HepG2 (cell line): ENCODE data around the gene IDH3A. TPM values are rescaled to one million over a fixed set of nuclear protein-coding genes. Genes with fewer than 3 reads are reported as not detected.

ENCODE experiments used
- ATAC-seq: fragments of 200-7000 bp; cut with Tn5 transposase; 3 replicates; pipeline ENCODE4 v1.9.1; 2020; ENCODE audit warnings: mild to moderate bottlenecking, moderate library complexity
- BruUV-seq: library from RNA; stranded (reverse); fragments of 400-500 nt; replicated peaks from 2 replicates; lab custom pipeline; 2021; lab: Mats Ljungman, UMichigan
- CTCF ChIA-PET: fragments of 300-600 bp; formaldehyde crosslinking; extraction: SDS; loops from one replicate; lab custom pipeline; 2021; ENCODE audit warnings: low total read pairs, inconsistent platforms, low intra/inter-chr PET ratio; lab: Yijun Ruan, JAX
- POLR2A ChIA-PET: fragments of 350-600 bp; sonication (Branson Sonifier 250); formaldehyde crosslinking; loops from one replicate; lab custom pipeline; 2020; ENCODE audit warnings: antibody characterized with exemption, inconsistent platforms; lab: Yijun Ruan, JAX
- DNase-seq: peaks from one replicate; pipeline ENCODE4 v3.0.0-alpha.2; 2015; ENCODE audit warnings: low spot score
- FAIRE-seq: peaks from 3 replicates; lab custom pipeline; 2011; peaks lifted over from hg19 to GRCh38; lab: Jason Lieb, UNC
- H2AFZ ChIP-seq: one replicate; pipeline ENCODE4 v1.6.1; 2011; ENCODE audit warnings: low read length, inconsistent platforms
- H3K27ac ChIP-seq: fragments of 300-600 bp; 3 replicates; pipeline ENCODE4 v1.8.0; 2011; ENCODE audit warnings: mixed run types, mild to moderate bottlenecking, mixed read lengths, low read length, inconsistent platforms; ENCODE audit not compliant: insufficient read depth; ENCODE audit errors: extremely low read length
- H3K27me3 ChIP-seq, 2 experiments: fragments of 200-600 bp in 1 of 2; 2 replicates in 1 of 2; 3 replicates in 1 of 2; pipeline versions ENCODE4 v1.6.0 to v1.8.0; 2011; ENCODE audit warnings: low read length in 2 of 2, mild to moderate bottlenecking in 2 of 2, moderate library complexity in 2 of 2, inconsistent platforms in 1 of 2; ENCODE audit not compliant: insufficient read depth in 2 of 2, control insufficient read depth in 1 of 2
- H3K36me3 ChIP-seq, 2 experiments: fragments of 200-600 bp in 1 of 2; replicated peaks in 1 of 2; 2 replicates in 1 of 2; 3 replicates in 1 of 2; pipeline versions ENCODE4 v1.5.1 to v1.8.0; 2011; ENCODE audit warnings: low read length in 2 of 2, inconsistent platforms in 1 of 2; ENCODE audit not compliant: insufficient read depth in 2 of 2, control insufficient read depth in 1 of 2
- H3K4me1 ChIP-seq: 2 replicates; pipeline ENCODE4 v1.5.1; 2012; ENCODE audit warnings: low read length, inconsistent platforms; ENCODE audit not compliant: insufficient read depth
- H3K4me2 ChIP-seq: 2 replicates; pipeline ENCODE4 v1.6.0; 2011; ENCODE audit warnings: low read depth, low read length, inconsistent platforms
- H3K4me3 ChIP-seq, 3 experiments: fragments of 200-600 bp in 1 of 3; sonication (generic), shearing (Covaris generic) in 1 of 3; replicated peaks in 1 of 3; 2 replicates each; pipeline ENCODE4 v1.5.1; 2011 to 2016; ENCODE audit warnings: low read length in 3 of 3, inconsistent platforms in 2 of 3, low read depth in 2 of 3, mild to moderate bottlenecking in 2 of 3, control low read depth in 1 of 3, mixed read lengths in 1 of 3; ENCODE audit not compliant: insufficient read depth in 1 of 3
- H3K79me2 ChIP-seq: one replicate; pipeline ENCODE4 v1.6.1; 2011; ENCODE audit warnings: low read length, inconsistent platforms; ENCODE audit not compliant: insufficient read depth
- H3K9ac ChIP-seq: 2 replicates; pipeline ENCODE4 v1.6.0; 2011; ENCODE audit warnings: mild to moderate bottlenecking, low read depth, low read length, inconsistent platforms; ENCODE audit not compliant: insufficient read depth
- H3K9me3 ChIP-seq: 2 replicates; pipeline ENCODE4 v1.5.1; 2012; ENCODE audit warnings: mild to moderate bottlenecking, low read length
- H4K20me1 ChIP-seq: 2 replicates; pipeline ENCODE4 v1.6.0; 2011; ENCODE audit warnings: inconsistent platforms, mild to moderate bottlenecking, low read length, moderate library complexity; ENCODE audit not compliant: insufficient read depth
- DDIT3 ChIP-seq: sonication (generic); formaldehyde crosslinking; IDR thresholded peaks from 2 replicates; pipeline ENCODE4 v1.4.0; 2020; ENCODE audit warnings: mild to moderate bottlenecking, missing genetic modification reagents
- HDAC1 ChIP-seq: sonication (generic); formaldehyde crosslinking; IDR thresholded peaks from 2 replicates; pipeline ENCODE4 v1.5.1; 2020; ENCODE audit warnings: mild to moderate bottlenecking, missing genetic modification reagents
- PRDM10 ChIP-seq: sonication (generic); formaldehyde crosslinking; IDR thresholded peaks from 2 replicates; pipeline ENCODE4 v1.4.0; 2020; ENCODE audit warnings: low read depth, missing genetic modification reagents
- RAD51 ChIP-seq: fragments of 450-650 bp; IDR thresholded peaks from 2 replicates; pipeline ENCODE4 v1.6.1; 2016; ENCODE audit warnings: borderline replicate concordance
- RBAK ChIP-seq: sonication (generic); formaldehyde crosslinking; IDR thresholded peaks from 2 replicates; pipeline ENCODE4 v1.5.1; 2020; ENCODE audit warnings: mild to moderate bottlenecking, missing genetic modification reagents
- SALL1 ChIP-seq: sonication (generic); formaldehyde crosslinking; IDR thresholded peaks from 2 replicates; pipeline ENCODE4 v1.8.0; 2022; ENCODE audit warnings: mild to moderate bottlenecking, missing genetic modification reagents
- TCF12 ChIP-seq, 2 experiments: fragments of 450-650 bp in 1 of 2; sonication (generic) in 1 of 2; formaldehyde crosslinking in 1 of 2; IDR thresholded peaks; 2 replicates each; pipeline versions ENCODE4 v1.6.1 to v1.8.0; 2017 to 2022; ENCODE audit warnings: antibody characterized with exemption in 1 of 2, mild to moderate bottlenecking in 1 of 2, missing genetic modification reagents in 1 of 2, moderate library complexity in 1 of 2
- YEATS2 ChIP-seq: sonication (generic); formaldehyde crosslinking; IDR thresholded peaks from 2 replicates; pipeline ENCODE4 v1.4.0; 2020; ENCODE audit warnings: missing genetic modification reagents, borderline replicate concordance
- ZNF496 ChIP-seq: sonication (generic); formaldehyde crosslinking; IDR thresholded peaks from 2 replicates; pipeline ENCODE4 v1.8.1; 2023; ENCODE audit warnings: mild to moderate bottlenecking, moderate library complexity, missing genetic modification reagents; ENCODE audit not compliant: insufficient replicate concordance
- ZNF549 ChIP-seq: sonication (generic); formaldehyde crosslinking; IDR thresholded peaks from 2 replicates; pipeline ENCODE4 v1.5.0; 2020; ENCODE audit warnings: missing genetic modification reagents
- ZNF614 ChIP-seq: IDR thresholded peaks from 2 replicates; pipeline ENCODE4 v1.6.1; 2018; ENCODE audit warnings: missing biosample characterization, missing genetic modification reagents, inconsistent platforms, borderline replicate concordance
- ZNF616 ChIP-seq: sonication (generic); formaldehyde crosslinking; IDR thresholded peaks from 2 replicates; pipeline ENCODE4 v1.5.0; 2020; ENCODE audit warnings: low read depth, mild to moderate bottlenecking, missing genetic modification reagents
- WGBS: methylation state at CpG from one replicate; pipeline ENCODE4 v1.1.6; 2017; ENCODE audit warnings: low lambda C conversion rate; 5-methylcytosine and 5-hydroxymethylcytosine counted together
- in situ Hi-C: cut with HindIII; loops from 2 replicates; pipeline ENCODE4 v1.10.0; 2017; ENCODE audit warnings: low pct_unique_long_range_greater_than_20kb; ENCODE audit not compliant: extremely low pct_ligation_motif_present
- intact Hi-C: fragments of 100-400 bp; cut with micrococcal nuclease; formaldehyde crosslinking; loops from one replicate; pipeline ENCODE4 v1.10.0; 2022; ENCODE audit not compliant: unreplicated experiment
- polyA plus RNA-seq, 8 experiments: library from polyadenylated mRNA; depleted of rRNA in 3 of 8; stranded (reverse) in 7 of 8; unstranded in 1 of 8; fragments of >200 nt; fragmentation: Illumina TruSeq in 4 of 8; extraction: Trizol in 4 of 8; gene quantifications; 2 replicates each; pipeline versions ENCODE4 v1.2.1 to v1.2.3, GENCODE V29; 2011 to 2016; ENCODE audit warnings: low read depth in 4 of 8, missing spikeins in 1 of 8, mixed read lengths in 1 of 8; ENCODE audit not compliant: insufficient read depth in 1 of 8
- total RNA-seq, 5 experiments: library from RNA; depleted of rRNA; stranded (reverse); fragments of >200 nt; fragmentation: Illumina TruSeq; extraction: Trizol; gene quantifications; 2 replicates each; pipeline ENCODE4 v1.2.3, GENCODE V29; 2016; ENCODE audit warnings: low read depth in 1 of 5

The IDH3A gene
- total and polyA plus RNA-seq, 2 of the 13 experiments (the other 11 are each of a cell fraction or from before 2014, with no cell fraction given) = 40.7 to 50.7 TPM

GRCh38 chr15:78170848-78171773, 21.9 kb downstream of the IDH3A start (continued):
- TF ChIP-seq ZNF616 (CRISPR knock-in tag) = no peak
- no peak for TF ChIP-seq DDIT3 (CRISPR knock-in tag)
- TF ChIP-seq ZNF549 (CRISPR knock-in tag) = no peak
- TF ChIP-seq YEATS2 (CRISPR knock-in tag) = no peak
- TF ChIP-seq TCF12 (IDR thresholded peaks at IDR 0.05) = no peak
- TF ChIP-seq TCF12 (CRISPR knock-in tag; IDR thresholded peaks at IDR 0.05) = no peak
- no peak for TF ChIP-seq HDAC1
- no peak for TF ChIP-seq ZNF496 (CRISPR knock-in tag)
- TF ChIP-seq SALL1 = no peak
- no peak for TF ChIP-seq RAD51
- no peak for TF ChIP-seq ZNF614

- DNase-seq = no peak
- Histone ChIP-seq H3K79me2 (no peaks in the 10 kb centered on the region), H3K9ac (no peak overlapping the region), H3K4me3 (no peak overlapping the region), H3K9me3 (no peaks in the 10 kb centered on the region), H2AFZ (no peak overlapping the region), H3K4me2 (no peak overlapping the region), H3K27me3 (no peaks in the 10 kb centered on the region), H3K36me3 (peaks cover 1 to 31% of the 10 kb centered on the region in 2 experiments; a peak in 3 of 5 replicates), H3K27ac (no peak overlapping the region), H4K20me1 (no peaks in the 10 kb centered on the region), H3K4me1 (no peaks in the 10 kb centered on the region)
- intact Hi-C loops (no loop called here), in situ Hi-C loops (no loop called here)
- ChIA-PET POLR2A (interaction anchor here (0.6 to 1.3 kb wide), 3 partner anchors 10 to 664 kb away, joined by 3 read pairs; partner anchors contain the start of gene IDH3A), CTCF (no interaction called here)
- WGBS = 98% methylated on average over 4 of the region's 9 CpGs
- no TSS peak for BruUV-seq
- no peak for ATAC-seq
- no peak for FAIRE-seq
- TF ChIP-seq RBAK = 0 out of 2 replicates have a peak, but pooled peaks have one; percentile 59
- no peak for TF ChIP-seq PRDM10
These were observed 22.8 kb downstream of the IDH3A start for GRCh38 chr15:78171864-78172472.
